Neural cell (in vitro differentiated cells): ENCODE results near the gene SPATS2L. TPM values are rescaled to one million over a fixed set of nuclear protein-coding genes. Genes with fewer than 3 reads are reported as not detected.
"Not testable (repeated sequence)": the region's sequence is repeated elsewhere in the genome, so short reads cannot be mapped to it uniquely, and the experiment has no call there.

Experiments used
- H2AFZ ChIP-seq: fragments of 200-600, 300-800 bp; sonication (generic), shearing (Covaris generic); 2 replicates; pipeline ENCODE4 v1.6.0; 2014; ENCODE audit warnings: low read depth, mild to moderate bottlenecking, antibody characterized with exemption, low read length, moderate library complexity
- H3F3A ChIP-seq: fragments of 200-600 bp; shearing (Covaris generic); 2 replicates; pipeline ENCODE4 v1.6.1; 2016; ENCODE audit warnings: mild to moderate bottlenecking, moderate library complexity, mixed read lengths, antibody characterized with exemption, low read length; ENCODE audit not compliant: insufficient read depth, poor library complexity, severe bottlenecking
- H3K27ac ChIP-seq: fragments of 200-600, 300-800 bp; sonication (generic), shearing (Covaris generic); 2 replicates; pipeline ENCODE4 v1.5.1; 2014; ENCODE audit warnings: mild to moderate bottlenecking, low read length, moderate library complexity
- H3K27me3 ChIP-seq: fragments of 300-800, 200-600 bp; sonication (generic), shearing (Covaris generic); 2 replicates; pipeline ENCODE4 v1.6.0; 2014; ENCODE audit warnings: mild to moderate bottlenecking, low read depth, low read length, moderate library complexity; ENCODE audit not compliant: insufficient read depth
- H3K36me3 ChIP-seq: fragments of 300-800, 200-600 bp; sonication (generic), shearing (Covaris generic); 2 replicates; pipeline ENCODE4 v1.5.1; 2014; ENCODE audit warnings: mild to moderate bottlenecking, antibody characterized with exemption, low read length, moderate library complexity; ENCODE audit not compliant: insufficient read depth
- H3K4me2 ChIP-seq: fragments of 300-800, 200-600 bp; sonication (generic), shearing (Covaris generic); 2 replicates; pipeline ENCODE4 v1.6.0; 2014; ENCODE audit warnings: mild to moderate bottlenecking, low read length
- H3K4me3 ChIP-seq: fragments of 300-800, 200-600 bp; sonication (generic), shearing (Covaris generic); 2 replicates; pipeline ENCODE4 v1.5.1; 2014; ENCODE audit warnings: mild to moderate bottlenecking, low read length, moderate library complexity
- H3K79me2 ChIP-seq: fragments of 200-600 bp; shearing (Covaris generic); replicated peaks from 2 replicates; pipeline ENCODE4 v1.6.0; 2014; ENCODE audit warnings: mild to moderate bottlenecking, low read length, moderate library complexity; ENCODE audit not compliant: insufficient read depth
- H3K9ac ChIP-seq: fragments of 300-800, 200-600 bp; sonication (generic), shearing (Covaris generic); 2 replicates; pipeline ENCODE4 v1.6.1; 2016; ENCODE audit warnings: mild to moderate bottlenecking, low read length, mixed read lengths
- H3K9me2 ChIP-seq: fragments of 200-600 bp; shearing (Covaris generic); 2 replicates; pipeline ENCODE4 v1.6.1; 2016; ENCODE audit warnings: mild to moderate bottlenecking, low read length, mixed read lengths; ENCODE audit not compliant: insufficient read depth
- H3K9me3 ChIP-seq: fragments of 200-600, 300-800 bp; sonication (generic), shearing (Covaris generic); 2 replicates; pipeline ENCODE4 v1.6.1; 2016; ENCODE audit warnings: mild to moderate bottlenecking, mixed run types, low read length, moderate library complexity, mixed read lengths
- H4K20me1 ChIP-seq: fragments of 200-600 bp; shearing (Covaris generic); 2 replicates; pipeline ENCODE4 v1.6.1; 2016; ENCODE audit warnings: mild to moderate bottlenecking, mixed run types; ENCODE audit not compliant: insufficient read depth
- EP300 ChIP-seq: fragments of 450-650 bp; conservative IDR thresholded peaks from 2 replicates; pipeline ENCODE4 v1.6.1; 2014; ENCODE audit warnings: antibody characterized with exemption, mild to moderate bottlenecking, moderate library complexity; ENCODE audit not compliant: poor library complexity, severe bottlenecking
- EZH2 ChIP-seq: fragments of 200-600, 300-800 bp; shearing (Covaris generic), sonication (generic); IDR thresholded peaks from 2 replicates; pipeline ENCODE4 v1.6.1; 2014; ENCODE audit warnings: antibody characterized with exemption, low read length, borderline replicate concordance, mild to moderate bottlenecking; ENCODE audit not compliant: insufficient read depth, poor library complexity, severe bottlenecking
- MXI1 ChIP-seq: fragments of 450-650 bp; conservative IDR thresholded peaks from 2 replicates; pipeline ENCODE4 v1.6.1; 2014; ENCODE audit warnings: antibody characterized with exemption, mild to moderate bottlenecking; ENCODE audit not compliant: poor library complexity, severe bottlenecking
- POLR2AphosphoS5 ChIP-seq: IDR thresholded peaks from 2 replicates; pipeline ENCODE4 v1.6.1; 2012
- RAD21 ChIP-seq: fragments of 450-650 bp; conservative IDR thresholded peaks from 2 replicates; pipeline ENCODE4 v1.6.1; 2014; ENCODE audit warnings: antibody characterized with exemption, mild to moderate bottlenecking, moderate library complexity
- TAF1 ChIP-seq: IDR thresholded peaks from 2 replicates; pipeline ENCODE4 v1.6.1; 2012; ENCODE audit warnings: low read depth
- polyA plus RNA-seq: library from polyadenylated mRNA; depleted of rRNA; stranded (reverse); fragments of >200 nt; gene quantifications from 2 replicates; pipeline ENCODE4 v1.2.3, GENCODE V29; 2014
- TF ChIP-seq, protein P1 (sequence below): IDR thresholded peaks from 2 replicates; pipeline ENCODE4 v1.6.1; 2012; ENCODE audit warnings: borderline replicate concordance
- TF ChIP-seq, protein P2 (sequence below): fragments of 450-650 bp; IDR thresholded peaks from 2 replicates; pipeline ENCODE4 v1.5.1; 2014; ENCODE audit warnings: antibody characterized with exemption, mild to moderate bottlenecking, moderate library complexity; ENCODE audit not compliant: poor library complexity, severe bottlenecking

The SPATS2L gene
- polyA plus RNA-seq, 1 donor from 2014 or later: 8.5 TPM

GRCh38 chr2:200342235-200342634 lies 35.7 kb downstream of the SPATS2L start:
- no peaks in the 10 kb centered on the region for H3K9me2 ChIP-seq
- no peaks in the 10 kb centered on the region for H4K20me1 ChIP-seq
- no peaks in the 10 kb centered on the region for H3K9me3 ChIP-seq
- no peaks in the 10 kb centered on the region for H3K27me3 ChIP-seq
- TF ChIP-seq, protein P1, sequence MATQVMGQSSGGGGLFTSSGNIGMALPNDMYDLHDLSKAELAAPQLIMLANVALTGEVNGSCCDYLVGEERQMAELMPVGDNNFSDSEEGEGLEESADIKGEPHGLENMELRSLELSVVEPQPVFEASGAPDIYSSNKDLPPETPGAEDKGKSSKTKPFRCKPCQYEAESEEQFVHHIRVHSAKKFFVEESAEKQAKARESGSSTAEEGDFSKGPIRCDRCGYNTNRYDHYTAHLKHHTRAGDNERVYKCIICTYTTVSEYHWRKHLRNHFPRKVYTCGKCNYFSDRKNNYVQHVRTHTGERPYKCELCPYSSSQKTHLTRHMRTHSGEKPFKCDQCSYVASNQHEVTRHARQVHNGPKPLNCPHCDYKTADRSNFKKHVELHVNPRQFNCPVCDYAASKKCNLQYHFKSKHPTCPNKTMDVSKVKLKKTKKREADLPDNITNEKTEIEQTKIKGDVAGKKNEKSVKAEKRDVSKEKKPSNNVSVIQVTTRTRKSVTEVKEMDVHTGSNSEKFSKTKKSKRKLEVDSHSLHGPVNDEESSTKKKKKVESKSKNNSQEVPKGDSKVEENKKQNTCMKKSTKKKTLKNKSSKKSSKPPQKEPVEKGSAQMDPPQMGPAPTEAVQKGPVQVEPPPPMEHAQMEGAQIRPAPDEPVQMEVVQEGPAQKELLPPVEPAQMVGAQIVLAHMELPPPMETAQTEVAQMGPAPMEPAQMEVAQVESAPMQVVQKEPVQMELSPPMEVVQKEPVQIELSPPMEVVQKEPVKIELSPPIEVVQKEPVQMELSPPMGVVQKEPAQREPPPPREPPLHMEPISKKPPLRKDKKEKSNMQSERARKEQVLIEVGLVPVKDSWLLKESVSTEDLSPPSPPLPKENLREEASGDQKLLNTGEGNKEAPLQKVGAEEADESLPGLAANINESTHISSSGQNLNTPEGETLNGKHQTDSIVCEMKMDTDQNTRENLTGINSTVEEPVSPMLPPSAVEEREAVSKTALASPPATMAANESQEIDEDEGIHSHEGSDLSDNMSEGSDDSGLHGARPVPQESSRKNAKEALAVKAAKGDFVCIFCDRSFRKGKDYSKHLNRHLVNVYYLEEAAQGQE: no peak
- TF ChIP-seq TAF1 (no peak), POLR2AphosphoS5 (no peak), EZH2 (no peak), RAD21 (no peak), EP300 (no peak)
- TF ChIP-seq, protein P2, sequence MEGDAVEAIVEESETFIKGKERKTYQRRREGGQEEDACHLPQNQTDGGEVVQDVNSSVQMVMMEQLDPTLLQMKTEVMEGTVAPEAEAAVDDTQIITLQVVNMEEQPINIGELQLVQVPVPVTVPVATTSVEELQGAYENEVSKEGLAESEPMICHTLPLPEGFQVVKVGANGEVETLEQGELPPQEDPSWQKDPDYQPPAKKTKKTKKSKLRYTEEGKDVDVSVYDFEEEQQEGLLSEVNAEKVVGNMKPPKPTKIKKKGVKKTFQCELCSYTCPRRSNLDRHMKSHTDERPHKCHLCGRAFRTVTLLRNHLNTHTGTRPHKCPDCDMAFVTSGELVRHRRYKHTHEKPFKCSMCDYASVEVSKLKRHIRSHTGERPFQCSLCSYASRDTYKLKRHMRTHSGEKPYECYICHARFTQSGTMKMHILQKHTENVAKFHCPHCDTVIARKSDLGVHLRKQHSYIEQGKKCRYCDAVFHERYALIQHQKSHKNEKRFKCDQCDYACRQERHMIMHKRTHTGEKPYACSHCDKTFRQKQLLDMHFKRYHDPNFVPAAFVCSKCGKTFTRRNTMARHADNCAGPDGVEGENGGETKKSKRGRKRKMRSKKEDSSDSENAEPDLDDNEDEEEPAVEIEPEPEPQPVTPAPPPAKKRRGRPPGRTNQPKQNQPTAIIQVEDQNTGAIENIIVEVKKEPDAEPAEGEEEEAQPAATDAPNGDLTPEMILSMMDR: no peak
- H3K27ac ChIP-seq: no peak overlapping the region
- no peaks in the 10 kb centered on the region for H3K79me2 ChIP-seq
- H2AFZ ChIP-seq: no peak overlapping the region
- H3K9ac ChIP-seq: no peak overlapping the region
- no peak overlapping the region for H3K4me3 ChIP-seq
- no peaks in the 10 kb centered on the region for H3F3A ChIP-seq
- H3K4me2 ChIP-seq: no peak overlapping the region
- H3K36me3 ChIP-seq: no peaks in the 10 kb centered on the region

GRCh38 chr2:200342654-200343053 lies 36.2 kb downstream of the SPATS2L start:
- Histone ChIP-seq H3F3A (no peaks in the 10 kb centered on the region), H3K9ac (no peak overlapping the region), H3K79me2 (no peaks in the 10 kb centered on the region), H3K9me2 (no peaks in the 10 kb centered on the region), H3K4me3 (no peak overlapping the region), H3K36me3 (no peaks in the 10 kb centered on the region), H3K4me2 (no peak overlapping the region), H2AFZ (no peak overlapping the region), H4K20me1 (no peaks in the 10 kb centered on the region), H3K9me3 (no peaks in the 10 kb centered on the region), H3K27me3 (no peaks in the 10 kb centered on the region), H3K27ac (no peak overlapping the region)
- no peak for TF ChIP-seq EZH2
- TF ChIP-seq MXI1: no peak
- TF ChIP-seq, protein P2: no peak
- TF ChIP-seq POLR2AphosphoS5: no peak
- no peak for TF ChIP-seq TAF1
- no peak for TF ChIP-seq RAD21
- TF ChIP-seq, protein P1: no peak
- TF ChIP-seq EP300: no peak

DNA sequence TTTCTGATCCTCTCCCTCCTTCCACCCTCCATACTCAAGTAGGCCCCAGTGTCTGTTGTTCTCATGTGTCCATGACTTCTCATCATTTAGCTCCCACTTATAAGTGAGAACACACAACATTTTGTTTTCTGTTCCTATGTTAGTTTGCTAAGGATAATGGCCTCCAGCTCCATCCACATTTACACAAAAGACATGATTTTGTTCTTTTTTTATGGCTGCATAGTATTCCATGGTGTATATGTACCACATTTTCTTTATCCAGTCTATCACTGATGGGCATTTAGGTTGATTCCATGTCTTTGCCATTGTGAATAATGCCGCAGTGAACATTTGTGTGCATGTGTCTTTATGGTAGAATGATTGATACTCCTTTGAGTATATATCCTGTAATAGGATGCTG lies 37.7 kb downstream of the SPATS2L start:
- not testable (repeated sequence) for H3K79me2 ChIP-seq, H4K20me1 ChIP-seq, H2AFZ ChIP-seq, H3K36me3 ChIP-seq, H3K27me3 ChIP-seq, H3K4me2 ChIP-seq, H3K4me3 ChIP-seq, H3K9me2 ChIP-seq, H3F3A ChIP-seq, H3K9me3 ChIP-seq, H3K27ac ChIP-seq, H3K9ac ChIP-seq
